LNCAP (cell line): ENCODE results near the gene RBM20.

ENCODE experiments used
- TF ChIP-seq, protein P1 (sequence below): fragments of 450-650 bp; IDR thresholded peaks from 2 replicates; pipeline ENCODE4 v1.5.1; 2017; ENCODE audit warnings: mild to moderate bottlenecking

Gene RBM20

GRCh38 chr10:110852255-110852896 lies 208.2 kb downstream of the RBM20 start:
- TF ChIP-seq, protein P1, sequence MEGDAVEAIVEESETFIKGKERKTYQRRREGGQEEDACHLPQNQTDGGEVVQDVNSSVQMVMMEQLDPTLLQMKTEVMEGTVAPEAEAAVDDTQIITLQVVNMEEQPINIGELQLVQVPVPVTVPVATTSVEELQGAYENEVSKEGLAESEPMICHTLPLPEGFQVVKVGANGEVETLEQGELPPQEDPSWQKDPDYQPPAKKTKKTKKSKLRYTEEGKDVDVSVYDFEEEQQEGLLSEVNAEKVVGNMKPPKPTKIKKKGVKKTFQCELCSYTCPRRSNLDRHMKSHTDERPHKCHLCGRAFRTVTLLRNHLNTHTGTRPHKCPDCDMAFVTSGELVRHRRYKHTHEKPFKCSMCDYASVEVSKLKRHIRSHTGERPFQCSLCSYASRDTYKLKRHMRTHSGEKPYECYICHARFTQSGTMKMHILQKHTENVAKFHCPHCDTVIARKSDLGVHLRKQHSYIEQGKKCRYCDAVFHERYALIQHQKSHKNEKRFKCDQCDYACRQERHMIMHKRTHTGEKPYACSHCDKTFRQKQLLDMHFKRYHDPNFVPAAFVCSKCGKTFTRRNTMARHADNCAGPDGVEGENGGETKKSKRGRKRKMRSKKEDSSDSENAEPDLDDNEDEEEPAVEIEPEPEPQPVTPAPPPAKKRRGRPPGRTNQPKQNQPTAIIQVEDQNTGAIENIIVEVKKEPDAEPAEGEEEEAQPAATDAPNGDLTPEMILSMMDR, result no peak

GRCh38 chr10:110852947-110853346 lies 208.8 kb downstream of the RBM20 start:
- TF ChIP-seq, protein P1, result no peak

DNA sequence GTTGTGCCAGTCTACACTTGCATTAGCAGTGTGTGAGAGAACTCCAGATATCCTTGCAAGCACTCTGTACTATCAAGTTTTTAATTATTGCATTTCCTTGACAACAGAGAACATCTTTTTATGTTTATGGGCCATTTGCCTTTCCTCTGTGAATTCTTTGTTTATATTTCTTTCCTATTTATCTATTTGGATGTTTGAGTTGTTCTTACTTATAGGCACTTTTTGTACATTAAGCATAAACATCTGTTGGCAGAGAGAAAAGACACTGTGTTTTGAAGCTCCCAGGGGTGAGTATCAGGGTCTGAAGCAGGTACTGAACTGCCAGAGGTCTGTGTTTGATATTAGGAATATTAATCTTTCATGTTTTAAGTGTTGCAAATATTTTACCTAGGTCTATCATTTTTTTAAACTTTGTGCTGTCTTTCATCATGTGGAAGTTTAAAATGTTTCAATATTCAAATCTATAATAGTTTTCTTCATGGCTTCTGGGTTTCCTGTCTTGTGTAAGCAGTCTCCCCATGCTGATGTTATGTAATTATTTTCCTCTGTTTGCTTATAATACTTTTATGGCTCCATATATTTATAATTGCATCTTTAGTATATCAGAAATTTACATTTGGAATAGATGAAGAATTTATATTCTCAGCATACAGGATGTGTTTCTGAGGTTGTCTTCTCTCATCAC lies 209.9 kb downstream of the RBM20 start:
- TF ChIP-seq, protein P1, result no peak

GRCh38 chr10:110857265-110858171 lies 213.4 kb downstream of the RBM20 start:
- TF ChIP-seq, protein P1, result no peak

DNA sequence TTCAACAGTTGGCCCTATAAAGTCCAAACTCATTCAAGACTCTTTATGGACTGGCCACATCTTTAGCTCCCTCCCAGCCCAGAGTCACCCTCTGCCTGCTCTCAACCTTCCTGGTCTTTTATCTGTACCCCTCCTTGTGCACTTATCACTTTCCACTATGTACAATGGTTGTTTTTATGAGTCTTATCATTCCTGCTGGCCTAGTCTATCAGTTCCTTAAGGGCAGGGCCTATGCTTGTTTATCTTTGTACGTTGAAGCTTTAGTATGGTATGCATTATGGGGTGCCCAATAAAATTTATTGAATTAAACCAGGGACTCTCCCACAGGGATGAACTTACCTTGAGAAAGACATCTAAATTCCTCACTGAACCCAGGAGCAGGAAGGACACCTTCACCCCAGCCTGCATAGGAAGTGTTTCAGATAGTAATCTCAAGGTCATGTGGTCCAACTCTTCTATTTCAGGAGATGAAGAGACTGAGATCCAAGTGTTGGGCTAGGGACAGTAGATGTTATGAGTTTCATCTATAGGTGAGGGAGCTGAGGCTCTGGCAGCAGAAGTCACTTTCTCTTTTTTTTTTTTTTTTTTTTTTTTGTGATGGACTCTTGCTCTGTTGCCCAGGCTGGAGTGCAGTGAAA lies 214.3 kb downstream of the RBM20 start:
- TF ChIP-seq, protein P1, result no peak

- TF ChIP-seq, protein P1, result no peak
Observed at GRCh38 chr10:110859206-110859972, 215.3 kb downstream of the RBM20 start.
